KMS-11 (cell line): ENCODE measurements around the gene LRRC2.

Experiments
- H2AFZ ChIP-seq: fragments of 200-600 bp; sonication (generic); 2 replicates; pipeline ENCODE4 v1.6.1; 2016; ENCODE audit warnings: antibody characterized with exemption, mixed run types, low read depth
- H3K27ac ChIP-seq: fragments of 200-600 bp; sonication (generic); 2 replicates; pipeline ENCODE4 v1.6.1; 2016; ENCODE audit warnings: mild to moderate bottlenecking, mixed run types
- H3K27me3 ChIP-seq: fragments of 200-600 bp; sonication (generic); 2 replicates; pipeline ENCODE4 v1.6.1; 2017; ENCODE audit warnings: mild to moderate bottlenecking, low read depth, mixed run types, moderate library complexity; ENCODE audit not compliant: insufficient read depth
- H3K36me3 ChIP-seq: fragments of 200-600 bp; sonication (generic); 2 replicates; pipeline ENCODE4 v1.6.1; 2017; ENCODE audit warnings: mild to moderate bottlenecking, mixed run types; ENCODE audit not compliant: insufficient read depth
- H3K4me1 ChIP-seq: fragments of 200-600 bp; sonication (generic); 2 replicates; pipeline ENCODE4 v1.6.1; 2016; ENCODE audit warnings: mild to moderate bottlenecking, low read depth, mixed run types; ENCODE audit not compliant: poor library complexity, severe bottlenecking
- H3K4me2 ChIP-seq: fragments of 200-600 bp; sonication (generic); 2 replicates; pipeline ENCODE4 v1.7.0; 2016; ENCODE audit warnings: mild to moderate bottlenecking, mixed run types
- H3K4me3 ChIP-seq: fragments of 200-600 bp; sonication (generic); IDR thresholded peaks from 2 replicates; pipeline ENCODE4 v1.6.1; 2017; ENCODE audit warnings: low read depth, low read length, mixed read lengths; ENCODE audit not compliant: insufficient read depth
- H3K79me2 ChIP-seq: fragments of 200-600 bp; sonication (generic); 2 replicates; pipeline ENCODE4 v1.6.1; 2016; ENCODE audit warnings: low read depth, mixed run types; ENCODE audit not compliant: insufficient read depth
- H3K9ac ChIP-seq: fragments of 200-600 bp; sonication (generic); 2 replicates; pipeline ENCODE4 v1.6.1; 2016; ENCODE audit warnings: mild to moderate bottlenecking, mixed run types
- H4K20me1 ChIP-seq: fragments of 200-600 bp; sonication (generic); 2 replicates; pipeline ENCODE4 v1.6.1; 2016; ENCODE audit warnings: mild to moderate bottlenecking, mixed run types; ENCODE audit not compliant: insufficient read depth
- TF ChIP-seq, protein P1 (sequence below): fragments of 200-600 bp; sonication (generic); conservative IDR thresholded peaks from 2 replicates; pipeline ENCODE4 v1.6.1; 2017; ENCODE audit warnings: low read depth, mild to moderate bottlenecking, antibody characterized with exemption, low read length, moderate library complexity, mixed read lengths

Gene LRRC2

DNA sequence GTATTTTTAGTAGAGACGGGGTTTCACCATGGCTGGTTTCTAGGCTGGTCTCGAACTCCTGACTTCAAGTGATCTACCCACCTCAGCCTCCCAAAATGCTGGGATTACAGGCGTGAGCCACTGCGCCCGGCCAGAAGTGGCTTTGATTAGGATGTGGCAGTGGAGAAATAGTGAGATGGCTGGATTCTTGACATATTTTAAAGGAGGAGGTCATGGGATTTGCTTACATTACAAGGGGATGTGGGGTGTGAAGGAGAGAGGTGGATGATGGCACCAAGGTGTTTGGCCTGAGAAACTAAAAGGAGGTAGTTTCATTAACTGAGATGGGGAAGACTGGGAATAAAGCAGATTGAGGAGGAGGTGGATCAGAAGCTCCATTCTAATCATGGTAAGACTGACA is 86.4 kb downstream of the LRRC2 start:
- TF ChIP-seq, protein P1, sequence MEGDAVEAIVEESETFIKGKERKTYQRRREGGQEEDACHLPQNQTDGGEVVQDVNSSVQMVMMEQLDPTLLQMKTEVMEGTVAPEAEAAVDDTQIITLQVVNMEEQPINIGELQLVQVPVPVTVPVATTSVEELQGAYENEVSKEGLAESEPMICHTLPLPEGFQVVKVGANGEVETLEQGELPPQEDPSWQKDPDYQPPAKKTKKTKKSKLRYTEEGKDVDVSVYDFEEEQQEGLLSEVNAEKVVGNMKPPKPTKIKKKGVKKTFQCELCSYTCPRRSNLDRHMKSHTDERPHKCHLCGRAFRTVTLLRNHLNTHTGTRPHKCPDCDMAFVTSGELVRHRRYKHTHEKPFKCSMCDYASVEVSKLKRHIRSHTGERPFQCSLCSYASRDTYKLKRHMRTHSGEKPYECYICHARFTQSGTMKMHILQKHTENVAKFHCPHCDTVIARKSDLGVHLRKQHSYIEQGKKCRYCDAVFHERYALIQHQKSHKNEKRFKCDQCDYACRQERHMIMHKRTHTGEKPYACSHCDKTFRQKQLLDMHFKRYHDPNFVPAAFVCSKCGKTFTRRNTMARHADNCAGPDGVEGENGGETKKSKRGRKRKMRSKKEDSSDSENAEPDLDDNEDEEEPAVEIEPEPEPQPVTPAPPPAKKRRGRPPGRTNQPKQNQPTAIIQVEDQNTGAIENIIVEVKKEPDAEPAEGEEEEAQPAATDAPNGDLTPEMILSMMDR = no peak
- Histone ChIP-seq H3K36me3 (no peaks in the 10 kb centered on the region), H3K9ac (no peak overlapping the region), H3K4me1 (no peaks in the 10 kb centered on the region), H3K79me2 (no peaks in the 10 kb centered on the region), H3K27me3 (no peaks in the 10 kb centered on the region), H4K20me1 (no peaks in the 10 kb centered on the region), H3K4me2 (no peak overlapping the region), H2AFZ (no peak overlapping the region), H3K27ac (no peak overlapping the region), H3K4me3 (no peak overlapping the region)

DNA sequence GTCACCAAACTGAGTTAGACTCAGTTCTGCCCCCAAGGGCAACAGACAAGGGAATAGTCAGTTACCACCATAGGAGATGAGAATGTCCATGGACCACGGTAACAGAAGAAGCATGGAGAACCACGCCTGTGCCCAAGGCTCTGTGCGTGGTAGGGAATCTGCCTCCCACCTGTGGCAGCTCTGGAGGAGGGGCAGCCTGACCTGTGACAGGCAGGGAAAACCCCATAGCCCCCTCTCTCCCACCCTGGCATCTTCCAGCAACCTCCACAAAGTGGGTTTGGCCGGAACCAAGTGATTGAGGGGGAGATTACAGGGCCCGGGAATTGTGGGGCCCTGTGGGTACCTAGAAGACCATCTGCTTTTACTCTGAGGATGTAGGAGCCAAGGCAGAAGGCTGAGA is 87.1 kb downstream of the LRRC2 start:
- TF ChIP-seq, protein P1 = no peak

DNA sequence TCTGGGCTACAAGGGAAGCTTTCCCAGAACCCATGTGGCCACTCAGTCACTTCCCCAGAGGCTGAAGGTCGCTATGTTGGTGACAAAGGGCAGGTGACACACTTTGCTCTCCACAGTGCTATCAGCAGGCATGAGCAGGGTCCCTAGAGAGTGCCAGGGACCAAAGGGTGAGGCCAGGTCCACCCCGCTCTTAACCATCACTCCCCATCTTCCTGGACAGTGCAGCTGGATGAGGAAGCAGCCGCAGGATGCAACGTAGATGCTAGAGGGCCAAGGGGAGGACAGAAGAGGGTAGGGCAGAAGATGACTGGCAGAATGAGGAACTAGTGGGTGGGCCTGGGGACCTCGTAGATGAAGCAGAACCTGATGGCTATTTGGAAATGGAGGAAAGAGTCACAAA is 87.8 kb downstream of the LRRC2 start:
- Histone ChIP-seq H3K27me3 (no peaks in the 10 kb centered on the region), H3K4me1 (no peaks in the 10 kb centered on the region), H3K4me3 (no peak overlapping the region), H3K4me2 (no peak overlapping the region), H2AFZ (no peak overlapping the region), H3K9ac (no peak overlapping the region), H3K79me2 (no peaks in the 10 kb centered on the region), H4K20me1 (no peaks in the 10 kb centered on the region), H3K36me3 (no peaks in the 10 kb centered on the region), H3K27ac (no peak overlapping the region)
- TF ChIP-seq, protein P1 = no peak

More for the DNA sequence above, 87.1 kb downstream of the LRRC2 start:
- H3K4me3 ChIP-seq = no peak overlapping the region
- H2AFZ ChIP-seq = no peak overlapping the region
- H3K4me1 ChIP-seq = no peaks in the 10 kb centered on the region
- no peak overlapping the region for H3K27ac ChIP-seq
- no peak overlapping the region for H3K9ac ChIP-seq
- H4K20me1 ChIP-seq = no peaks in the 10 kb centered on the region
- H3K79me2 ChIP-seq = no peaks in the 10 kb centered on the region
- H3K27me3 ChIP-seq = no peaks in the 10 kb centered on the region
- no peaks in the 10 kb centered on the region for H3K36me3 ChIP-seq
- H3K4me2 ChIP-seq = no peak overlapping the region

DNA sequence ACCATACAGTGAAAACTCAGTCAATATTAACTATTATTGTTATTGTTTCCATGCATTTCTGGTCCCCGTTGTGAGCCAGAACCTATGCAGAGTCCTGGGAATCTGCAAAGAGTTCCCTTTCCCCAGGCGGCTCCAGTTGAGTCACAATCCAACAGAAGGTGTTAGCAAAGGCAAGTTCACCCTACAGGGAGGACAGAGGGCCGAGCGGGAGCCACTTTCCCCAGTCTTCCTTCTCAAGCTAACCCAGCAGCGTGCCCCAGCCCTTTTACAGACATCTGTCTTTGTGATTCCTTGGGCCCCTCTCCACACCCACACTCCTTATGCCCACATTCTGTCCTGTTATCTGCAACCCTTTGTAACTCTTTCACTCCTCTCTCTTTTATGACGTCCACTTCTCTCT is 88.3 kb downstream of the LRRC2 start:
- TF ChIP-seq, protein P1 = no peak
- Histone ChIP-seq H4K20me1 (no peaks in the 10 kb centered on the region), H2AFZ (no peak overlapping the region), H3K27me3 (no peaks in the 10 kb centered on the region), H3K27ac (no peak overlapping the region), H3K9ac (no peak overlapping the region), H3K4me1 (no peaks in the 10 kb centered on the region), H3K4me2 (no peak overlapping the region), H3K4me3 (no peak overlapping the region), H3K79me2 (no peaks in the 10 kb centered on the region), H3K36me3 (no peaks in the 10 kb centered on the region)
